Measurements from ENCODE around the gene EHMT2.

Gene EHMT2

GRCh38 chr6:31875877-31876276 lies 21.6 kb downstream of the EHMT2 start:
- H3K9me3 ChIP-seq (ENCODE audit: control insufficient read depth, insufficient read depth, low read depth, low read length), result no peaks in the 10 kb centered on the region
- H3K36me3 ChIP-seq (ENCODE audit: control insufficient read depth in 2 of 2, insufficient read depth in 1 of 2, low read length in 2 of 2), result peaks cover 2 to 15% of the 10 kb centered on the region in 2 experiments
- CTCF ChIA-PET, result interaction anchor here (0.5 to 3.2 kb wide), 3 partner anchors 13 to 282 kb away, joined by 3 to 19 read pairs (median 7); no protein-coding TSS in a partner anchor
- H3K27ac ChIP-seq (ENCODE audit: extremely low read depth, low read depth, low read length), result no peak overlapping the region
- H3K4me1 ChIP-seq (ENCODE audit: control insufficient read depth, insufficient read depth, low read length), result no peaks in the 10 kb centered on the region; the same call in 1 of the 2 replicates
- POLR2A ChIA-PET, result interaction anchor here (1.1 to 2.9 kb wide), 3 partner anchors 12 to 48 kb away, joined by 6 to 10 read pairs (median 8); partner anchors contain the start of genes HSPA1B and NEU1
- H3K4me3 ChIP-seq (ENCODE audit: low read depth, low read length), result no peak overlapping the region
- TF ChIP-seq ZNF37A (tag by site-specific recombination; IDR thresholded peaks at IDR 0.05) (no peak), ZFP37 (tag by site-specific recombination; IDR thresholded peaks at IDR 0.05) (no peak), KLF16 (tag by site-specific recombination; IDR thresholded peaks at IDR 0.05) (no peak), ZNF510 (tag by site-specific recombination; IDR thresholded peaks at IDR 0.05; ENCODE audit: insufficient replicate concordance) (no peak), ZNF350 (tag by site-specific recombination; IDR thresholded peaks at IDR 0.05) (no peak), ZFP41 (tag by site-specific recombination; IDR thresholded peaks at IDR 0.05; ENCODE audit: borderline replicate concordance) (no peak), KLF8 (tag by site-specific recombination; IDR thresholded peaks at IDR 0.05) (no peak), ZBTB44 (tag by site-specific recombination; IDR thresholded peaks at IDR 0.05) (no peak), ZNF707 (tag by site-specific recombination; IDR thresholded peaks at IDR 0.05) (no peak), ZNF366 (tag by site-specific recombination; conservative IDR thresholded peaks at IDR 0.05) (no peak), ZNF600 (tag by site-specific recombination; IDR thresholded peaks at IDR 0.05) (no peak), ZNF529 (tag by site-specific recombination; IDR thresholded peaks at IDR 0.05; ENCODE audit: insufficient replicate concordance) (no peak), ZNF544 (tag by site-specific recombination; IDR thresholded peaks at IDR 0.05) (no peak), ZNF148 (tag by site-specific recombination; IDR thresholded peaks at IDR 0.05; ENCODE audit: borderline replicate concordance) (no peak), ZBTB21 (tag by site-specific recombination; IDR thresholded peaks at IDR 0.05) (no peak), ZBTB7A (tag by site-specific recombination; IDR thresholded peaks at IDR 0.05; ENCODE audit: low read depth) (no peak), KLF7 (tag by site-specific recombination; IDR thresholded peaks at IDR 0.05; ENCODE audit: borderline replicate concordance) (no peak), ZNF501 (tag by site-specific recombination; IDR thresholded peaks at IDR 0.05) (no peak)
- TF ChIP-seq, protein P1, sequence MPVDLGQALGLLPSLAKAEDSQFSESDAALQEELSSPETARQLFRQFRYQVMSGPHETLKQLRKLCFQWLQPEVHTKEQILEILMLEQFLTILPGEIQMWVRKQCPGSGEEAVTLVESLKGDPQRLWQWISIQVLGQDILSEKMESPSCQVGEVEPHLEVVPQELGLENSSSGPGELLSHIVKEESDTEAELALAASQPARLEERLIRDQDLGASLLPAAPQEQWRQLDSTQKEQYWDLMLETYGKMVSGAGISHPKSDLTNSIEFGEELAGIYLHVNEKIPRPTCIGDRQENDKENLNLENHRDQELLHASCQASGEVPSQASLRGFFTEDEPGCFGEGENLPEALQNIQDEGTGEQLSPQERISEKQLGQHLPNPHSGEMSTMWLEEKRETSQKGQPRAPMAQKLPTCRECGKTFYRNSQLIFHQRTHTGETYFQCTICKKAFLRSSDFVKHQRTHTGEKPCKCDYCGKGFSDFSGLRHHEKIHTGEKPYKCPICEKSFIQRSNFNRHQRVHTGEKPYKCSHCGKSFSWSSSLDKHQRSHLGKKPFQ (tag by site-specific recombination; IDR thresholded peaks at IDR 0.05), result no peak
- TF ChIP-seq, protein P2, sequence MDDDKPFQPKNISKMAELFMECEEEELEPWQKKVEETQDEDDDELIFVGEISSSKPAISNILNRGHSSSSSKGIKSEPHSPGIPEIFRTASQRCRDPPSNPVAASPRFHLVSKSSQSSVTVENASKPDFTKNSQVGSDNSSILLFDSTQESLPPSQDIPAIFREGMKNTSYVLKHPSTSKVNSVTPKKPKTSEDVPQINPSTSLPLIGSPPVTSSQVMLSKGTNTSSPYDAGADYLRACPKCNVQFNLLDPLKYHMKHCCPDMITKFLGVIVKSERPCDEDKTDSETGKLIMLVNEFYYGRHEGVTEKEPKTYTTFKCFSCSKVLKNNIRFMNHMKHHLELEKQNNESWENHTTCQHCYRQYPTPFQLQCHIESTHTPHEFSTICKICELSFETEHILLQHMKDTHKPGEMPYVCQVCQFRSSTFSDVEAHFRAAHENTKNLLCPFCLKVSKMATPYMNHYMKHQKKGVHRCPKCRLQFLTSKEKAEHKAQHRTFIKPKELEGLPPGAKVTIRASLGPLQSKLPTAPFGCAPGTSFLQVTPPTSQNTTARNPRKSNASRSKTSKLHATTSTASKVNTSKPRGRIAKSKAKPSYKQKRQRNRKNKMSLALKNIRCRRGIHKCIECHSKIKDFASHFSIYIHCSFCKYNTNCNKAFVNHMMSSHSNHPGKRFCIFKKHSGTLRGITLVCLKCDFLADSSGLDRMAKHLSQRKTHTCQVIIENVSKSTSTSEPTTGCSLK (tag by site-specific recombination; IDR thresholded peaks at IDR 0.05), result no peak
